Body of pancreas (tissue), 4 donors: ENCODE data around the gene XPR1. TPM values are rescaled to one million over a fixed set of nuclear protein-coding genes. Genes with fewer than 3 reads are reported as not detected.
A peak's percentile ranks its signal among the peaks of the same experiment; 100 is the strongest.

Experiments
- ATAC-seq: fragments of 150-250 bp; one replicate; pipeline ENCODE4 v1.9.1; 2016
- DNase-seq, 4 donors: peaks; one replicate each; pipeline ENCODE4 v3.0.0-alpha.2; 2019
- H3K27ac ChIP-seq, 4 donors: fragments of 200-600 bp; sonication (generic); 1 replicate in 3 of 4; 2 replicates in 1 of 4; pipeline versions ENCODE4 v1.5.1 to v1.6.1; 2016 to 2019; ENCODE audit warnings: mild to moderate bottlenecking in 1 of 4, mixed read lengths in 1 of 4, moderate library complexity in 1 of 4
- H3K27me3 ChIP-seq, 2 donors: fragments of 200-600 bp; sonication (generic); one replicate each; pipeline ENCODE4 v1.6.0; 2016; ENCODE audit warnings: mild to moderate bottlenecking in 1 of 2
- H3K36me3 ChIP-seq, 2 donors: fragments of 200-600 bp; sonication (generic); replicated peaks in 1 of 2; 2 replicates each; pipeline ENCODE4 v1.5.1; 2016; ENCODE audit warnings: low read depth in 2 of 2; ENCODE audit not compliant: insufficient read depth in 1 of 2
- H3K4me1 ChIP-seq: fragments of 200-600 bp; sonication (generic); one replicate; pipeline ENCODE4 v1.6.0; 2016
- H3K4me3 ChIP-seq, 2 donors: fragments of 200-600 bp; sonication (generic); 1 replicate in 1 of 2; 2 replicates in 1 of 2; pipeline ENCODE4 v1.5.1; 2016 to 2019
- H3K9me3 ChIP-seq, 3 donors: fragments of 200-600 bp; sonication (generic); 1 replicate in 2 of 3; 2 replicates in 1 of 3; pipeline ENCODE4 v1.5.1; 2016
- POLR2A ChIP-seq, 3 donors: fragments of 450-650 bp; IDR thresholded peaks; one replicate each; pipeline ENCODE4 v1.6.1; 2016; ENCODE audit warnings: antibody characterized with exemption in 3 of 3, mild to moderate bottlenecking in 2 of 3
- WGBS, 2 donors: methylation state at CpG; one replicate each; pipeline ENCODE4 v1.1.5; 2017; 5-methylcytosine and 5-hydroxymethylcytosine counted together
- intact Hi-C: fragments of 100-400 bp; cut with DNase I; formaldehyde crosslinking; loops from one replicate; pipeline ENCODE4 v1.15.1; 2023
- total RNA-seq, 2 donors: library from RNA; depleted of rRNA; stranded (reverse); fragments of >200 nt; gene quantifications; one replicate each; pipeline ENCODE4 v1.1.0, GENCODE V29; 2016
- TF ChIP-seq, protein P1 (sequence below), 7 experiments: fragments of 450-650 bp in 4 of 7; fragments of 200-600 bp in 3 of 7; sonication (generic) in 3 of 7; IDR thresholded peaks; one replicate each; pipeline ENCODE4 v1.5.1; 2016 to 2019; ENCODE audit warnings: antibody characterized with exemption in 7 of 7

Gene XPR1
- total RNA-seq, 2 donors from 2014 or later, result 11.5 to 13.0 TPM

DNA sequence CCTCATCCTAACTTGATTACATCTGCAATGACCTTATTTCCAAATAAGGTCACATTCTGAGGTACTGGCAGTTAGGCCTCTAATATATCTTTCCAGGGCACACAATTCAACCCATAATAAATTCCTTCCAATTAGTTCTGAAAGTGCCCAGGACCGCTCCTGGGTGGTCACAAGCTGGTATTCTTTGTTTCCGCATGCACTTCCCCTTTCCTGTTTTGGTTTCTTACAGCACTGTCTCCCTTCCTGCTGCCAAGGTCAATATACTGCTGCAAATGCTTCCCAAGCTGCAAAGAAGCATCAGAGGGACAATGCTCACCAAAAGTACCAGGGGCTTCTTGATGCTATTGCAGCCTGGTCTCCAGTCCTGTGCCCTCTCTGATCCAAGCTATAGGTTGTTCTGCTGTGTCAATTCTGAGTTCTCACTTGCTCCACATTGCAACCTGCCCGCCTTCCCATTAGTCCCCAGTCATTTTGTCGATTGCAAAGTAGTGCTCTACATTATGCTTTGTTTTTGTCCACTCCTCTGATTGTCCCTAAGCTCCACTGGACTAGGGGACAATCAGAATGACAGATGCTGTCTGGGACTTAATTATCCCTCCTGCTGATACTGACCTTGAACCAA is 13.9 kb upstream of the XPR1 start:
- Histone ChIP-seq H3K27me3 (no peaks in the 10 kb centered on the region), H3K27ac (no peak overlapping the region), H3K9me3 (no peaks in the 10 kb centered on the region), H3K4me3 (no peak overlapping the region), H3K4me1 (peaks cover 46% of the 10 kb centered on the region), H3K36me3 (no peaks in the 10 kb centered on the region)
- TF ChIP-seq, protein P1, sequence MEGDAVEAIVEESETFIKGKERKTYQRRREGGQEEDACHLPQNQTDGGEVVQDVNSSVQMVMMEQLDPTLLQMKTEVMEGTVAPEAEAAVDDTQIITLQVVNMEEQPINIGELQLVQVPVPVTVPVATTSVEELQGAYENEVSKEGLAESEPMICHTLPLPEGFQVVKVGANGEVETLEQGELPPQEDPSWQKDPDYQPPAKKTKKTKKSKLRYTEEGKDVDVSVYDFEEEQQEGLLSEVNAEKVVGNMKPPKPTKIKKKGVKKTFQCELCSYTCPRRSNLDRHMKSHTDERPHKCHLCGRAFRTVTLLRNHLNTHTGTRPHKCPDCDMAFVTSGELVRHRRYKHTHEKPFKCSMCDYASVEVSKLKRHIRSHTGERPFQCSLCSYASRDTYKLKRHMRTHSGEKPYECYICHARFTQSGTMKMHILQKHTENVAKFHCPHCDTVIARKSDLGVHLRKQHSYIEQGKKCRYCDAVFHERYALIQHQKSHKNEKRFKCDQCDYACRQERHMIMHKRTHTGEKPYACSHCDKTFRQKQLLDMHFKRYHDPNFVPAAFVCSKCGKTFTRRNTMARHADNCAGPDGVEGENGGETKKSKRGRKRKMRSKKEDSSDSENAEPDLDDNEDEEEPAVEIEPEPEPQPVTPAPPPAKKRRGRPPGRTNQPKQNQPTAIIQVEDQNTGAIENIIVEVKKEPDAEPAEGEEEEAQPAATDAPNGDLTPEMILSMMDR (IDR thresholded peaks at IDR 0.05), result no peak
- TF ChIP-seq POLR2A (IDR thresholded peaks at IDR 0.05), result no peak
- intact Hi-C loops, result no loop called here
- 75 to 81% methylated on average over 4 of the region's 4 CpGs for WGBS, 2 donors
- no peak for ATAC-seq
- DNase-seq, result no peak

DNA sequence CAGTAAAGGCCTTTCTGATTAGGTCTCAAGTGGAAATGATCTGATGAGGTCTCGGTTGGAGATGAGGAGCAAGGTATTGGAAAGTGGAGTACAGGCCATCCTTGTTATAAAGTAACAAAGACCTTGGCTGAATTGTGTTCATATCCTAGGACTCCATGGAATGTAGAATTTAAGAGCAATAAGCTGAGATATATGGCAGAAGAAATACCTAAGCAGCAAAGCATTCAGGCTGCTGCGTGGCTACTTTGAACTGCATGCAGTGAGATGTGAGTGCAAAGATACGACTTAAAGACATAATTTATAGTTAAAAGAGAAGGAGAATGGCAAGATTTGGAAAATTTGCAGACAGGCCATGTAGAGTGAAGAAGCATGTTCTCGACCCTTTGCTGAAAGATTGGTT is 11.2 kb upstream of the XPR1 start:
- Histone ChIP-seq H3K9me3 (no peaks in the 10 kb centered on the region), H3K4me1 (peaks cover 20% of the 10 kb centered on the region), H3K36me3 (no peaks in the 10 kb centered on the region), H3K4me3 (no peak overlapping the region), H3K27ac (no peak overlapping the region), H3K27me3 (no peaks in the 10 kb centered on the region)
- DNase-seq, result no peak
- no peak for TF ChIP-seq POLR2A (IDR thresholded peaks at IDR 0.05)
- TF ChIP-seq, protein P1 (IDR thresholded peaks at IDR 0.05), result no peak
- WGBS, 2 donors, result 87 to 95% methylated on average over 4 of the region's 4 CpGs
- no peak for ATAC-seq
- intact Hi-C loops, result loop anchor here (10.0 kb wide), 1 partner anchor 86 kb away; no protein-coding TSS in a partner anchor

- intact Hi-C loops, result loop anchor here (10.0 kb wide), 1 partner anchor 88 kb away; no protein-coding TSS in a partner anchor
These were observed 8.9 kb upstream of the XPR1 start for GRCh38 chr1:180622658-180623508.

GRCh38 chr1:180623579-180624347 is 8.1 kb upstream of the XPR1 start:
- intact Hi-C loops, result loop anchor here (10.0 kb wide), 1 partner anchor 89 kb away; no protein-coding TSS in a partner anchor
- no peak for TF ChIP-seq POLR2A (IDR thresholded peaks at IDR 0.05)
- TF ChIP-seq, protein P1 (IDR thresholded peaks at IDR 0.05), result peak in 4 of 7 experiments; percentile 18 to 53 (median 29)
- H3K9me3 ChIP-seq, result no peaks in the 10 kb centered on the region
- peak in 2 of 4 donors; percentile 28 to 55 for DNase-seq
- H3K27ac ChIP-seq, result no peak overlapping the region
- no peaks in the 10 kb centered on the region for H3K4me1 ChIP-seq
- H3K36me3 ChIP-seq, result no peaks in the 10 kb centered on the region
- ATAC-seq, result peak; percentile 65
- no peak overlapping the region for H3K4me3 ChIP-seq
- WGBS, 2 donors, result 64 to 73% methylated on average over 3 of the region's 3 CpGs
- H3K27me3 ChIP-seq, result no peaks in the 10 kb centered on the region

More at GRCh38 chr1:180622658-180623508, 8.9 kb upstream of the XPR1 start:
- Histone ChIP-seq H3K4me3 (no peak overlapping the region), H3K27me3 (no peaks in the 10 kb centered on the region), H3K9me3 (no peaks in the 10 kb centered on the region), H3K27ac (no peak overlapping the region), H3K36me3 (no peaks in the 10 kb centered on the region), H3K4me1 (peaks cover under 1% of the 10 kb centered on the region)
- ATAC-seq (no peak), DNase-seq (no peak)
- WGBS, 2 donors, result 86 to 89% methylated on average over 10 of the region's 10 CpGs
- TF ChIP-seq, protein P1 (IDR thresholded peaks at IDR 0.05), result no peak
- TF ChIP-seq POLR2A (IDR thresholded peaks at IDR 0.05), result no peak
